HepG2 (cell line): Measurements from ENCODE around the gene TUT4. TPM values are rescaled to one million over a fixed set of nuclear protein-coding genes. Genes with fewer than 3 reads are reported as not detected.

ENCODE experiments used
- BHLHE40 ChIP-seq: IDR thresholded peaks from 2 replicates; pipeline ENCODE4 v1.6.1; 2011; ENCODE audit warnings: low read length, improper control_type of control experiment
- EHMT2 ChIP-seq: fragments of 200-600 bp; sonication (generic); IDR thresholded peaks from 2 replicates; pipeline ENCODE4 v1.7.0; 2017; ENCODE audit warnings: antibody characterized with exemption, low read depth, low read length, borderline replicate concordance
- ELK4 ChIP-seq: sonication (generic); formaldehyde crosslinking; IDR thresholded peaks from 2 replicates; pipeline ENCODE4 v1.9.0; 2021; ENCODE audit warnings: missing genetic modification reagents, borderline replicate concordance
- IKZF4 ChIP-seq: sonication (generic); formaldehyde crosslinking; IDR thresholded peaks from 2 replicates; pipeline ENCODE4 v1.5.1; 2020; ENCODE audit warnings: borderline replicate concordance, mild to moderate bottlenecking, low read depth, missing genetic modification reagents; ENCODE audit errors: not compliant biosample characterization
- JARID2 ChIP-seq: sonication (generic); formaldehyde crosslinking; IDR thresholded peaks from 2 replicates; pipeline ENCODE4 v1.8.1; 2023; ENCODE audit warnings: missing genetic modification reagents, inconsistent platforms; ENCODE audit not compliant: insufficient replicate concordance
- KAT2B ChIP-seq: fragments of 150-350 bp; IDR thresholded peaks from 2 replicates; pipeline ENCODE4 v1.6.1; 2014; ENCODE audit warnings: low read depth, low read length, borderline replicate concordance
- KLF15 ChIP-seq: sonication (generic); formaldehyde crosslinking; IDR thresholded peaks from 2 replicates; pipeline ENCODE4 v1.8.1; 2023; ENCODE audit warnings: borderline replicate concordance, mild to moderate bottlenecking, inconsistent platforms, missing genetic modification reagents, mixed read lengths
- MAZ ChIP-seq, 2 experiments: sonication (generic) in 1 of 2; formaldehyde crosslinking in 1 of 2; IDR thresholded peaks; 2 replicates each; pipeline versions ENCODE4 v1.5.0 to v1.6.1; 2012 to 2020; ENCODE audit warnings: low read depth in 2 of 2, mild to moderate bottlenecking in 2 of 2, borderline replicate concordance in 1 of 2, improper control_type of control experiment in 1 of 2, low read length in 1 of 2, missing genetic modification reagents in 1 of 2, moderate library complexity in 1 of 2
- NR2F2 ChIP-seq: IDR thresholded peaks from 2 replicates; pipeline ENCODE4 v1.6.1; 2012; ENCODE audit warnings: low read depth, inconsistent platforms, borderline replicate concordance
- RFXANK ChIP-seq: IDR thresholded peaks from 2 replicates; pipeline ENCODE4 v1.6.1; 2016
- STAT5B ChIP-seq: sonication (generic); formaldehyde crosslinking; IDR thresholded peaks from 2 replicates; pipeline ENCODE4 v1.4.0; 2020; ENCODE audit warnings: missing genetic modification reagents
- TEAD3 ChIP-seq: optimal IDR thresholded peaks from 2 replicates; pipeline ENCODE3; 2016; ENCODE audit warnings: borderline replicate concordance
- U2AF2 ChIP-seq: fragments of 200-400 bp; formaldehyde crosslinking; IDR thresholded peaks from 2 replicates; pipeline ENCODE4 v1.6.1; 2017; ENCODE audit warnings: low read depth, mild to moderate bottlenecking, low read length
- YEATS2 ChIP-seq: sonication (generic); formaldehyde crosslinking; IDR thresholded peaks from 2 replicates; pipeline ENCODE4 v1.4.0; 2020; ENCODE audit warnings: missing genetic modification reagents, borderline replicate concordance
- ZBTB1 ChIP-seq: sonication (generic); formaldehyde crosslinking; IDR thresholded peaks from 2 replicates; pipeline ENCODE4 v1.4.0; 2020; ENCODE audit warnings: missing genetic modification reagents, borderline replicate concordance
- ZFP36L2 ChIP-seq: sonication (generic); formaldehyde crosslinking; IDR thresholded peaks from 2 replicates; pipeline ENCODE4 v1.4.0; 2020; ENCODE audit warnings: missing genetic modification reagents
- ZFY ChIP-seq: sonication (generic); formaldehyde crosslinking; IDR thresholded peaks from 2 replicates; pipeline ENCODE4 v1.4.0; 2020; ENCODE audit warnings: missing genetic modification reagents
- ZFYVE20 ChIP-seq: sonication (generic); formaldehyde crosslinking; IDR thresholded peaks from 2 replicates; pipeline ENCODE4 v1.8.0; 2023; ENCODE audit warnings: low read depth, mild to moderate bottlenecking, moderate library complexity, missing genetic modification reagents, borderline replicate concordance
- ZMYM4 ChIP-seq: sonication (generic); formaldehyde crosslinking; IDR thresholded peaks from 2 replicates; pipeline ENCODE4 v1.8.1; 2023; ENCODE audit warnings: mild to moderate bottlenecking, missing genetic modification reagents
- ZNF142 ChIP-seq: sonication (generic); formaldehyde crosslinking; IDR thresholded peaks from 2 replicates; pipeline ENCODE4 v1.4.0; 2020; ENCODE audit warnings: missing genetic modification reagents
- ZNF282 ChIP-seq: fragments of 450-650 bp; IDR thresholded peaks from 2 replicates; pipeline ENCODE4 v1.6.1; 2018; ENCODE audit not compliant: partially characterized antibody
- ZNF331 ChIP-seq: sonication (generic); formaldehyde crosslinking; IDR thresholded peaks from 2 replicates; pipeline ENCODE4 v1.4.0; 2020; ENCODE audit warnings: missing genetic modification reagents
- ZNF441 ChIP-seq: sonication (generic); formaldehyde crosslinking; IDR thresholded peaks from 2 replicates; pipeline ENCODE4 v1.7.0; 2021; ENCODE audit warnings: missing genetic modification reagents, borderline replicate concordance
- ZNF652 ChIP-seq: IDR thresholded peaks from 2 replicates; pipeline ENCODE4 v1.6.1; 2016; ENCODE audit warnings: low read depth, borderline replicate concordance
- ZNF713 ChIP-seq: sonication (generic); formaldehyde crosslinking; IDR thresholded peaks from 2 replicates; pipeline ENCODE4 v1.4.0; 2020; ENCODE audit warnings: mild to moderate bottlenecking, missing genetic modification reagents
- polyA plus RNA-seq, 8 experiments: library from polyadenylated mRNA; depleted of rRNA in 3 of 8; stranded (reverse) in 7 of 8; unstranded in 1 of 8; fragments of >200 nt; fragmentation: Illumina TruSeq in 4 of 8; extraction: Trizol in 4 of 8; gene quantifications; 2 replicates each; pipeline versions ENCODE4 v1.2.1 to v1.2.3, GENCODE V29; 2011 to 2016; ENCODE audit warnings: low read depth in 4 of 8, missing spikeins in 1 of 8, mixed read lengths in 1 of 8; ENCODE audit not compliant: insufficient read depth in 1 of 8
- total RNA-seq, 5 experiments: library from RNA; depleted of rRNA; stranded (reverse); fragments of >200 nt; fragmentation: Illumina TruSeq; extraction: Trizol; gene quantifications; 2 replicates each; pipeline ENCODE4 v1.2.3, GENCODE V29; 2016; ENCODE audit warnings: low read depth in 1 of 5

TUT4 gene
- total and polyA plus RNA-seq, 2 of the 13 experiments (the other 11 are each of a cell fraction or from before 2014, with no cell fraction given) = 44.7 to 53.5 TPM

- TF ChIP-seq ZNF142 = no peak
- no peak for TF ChIP-seq ZNF652 (CRISPR knock-in tag)
- TF ChIP-seq STAT5B (CRISPR knock-in tag) = no peak
- TF ChIP-seq U2AF2 = no peak
- no peak for TF ChIP-seq KAT2B
- no peak for TF ChIP-seq RFXANK
- peak; percentile 58; the same call in 1 of the 2 replicates for TF ChIP-seq ZNF331
- TF ChIP-seq EHMT2 = peak; percentile 50; the same call in 1 of the 2 replicates
- TF ChIP-seq IKZF4 (CRISPR knock-in tag) = no peak
- no peak for TF ChIP-seq ZFYVE20 (CRISPR knock-in tag)
- no peak for TF ChIP-seq ZBTB1 (CRISPR knock-in tag)
- no peak for TF ChIP-seq ZMYM4 (CRISPR knock-in tag)
- no peak for TF ChIP-seq ZNF282
- no peak for TF ChIP-seq MAZ (IDR thresholded peaks at IDR 0.05; ENCODE audit: borderline replicate concordance, low read depth, low read length)
- TF ChIP-seq MAZ (CRISPR knock-in tag; IDR thresholded peaks at IDR 0.05; ENCODE audit: low read depth) = no peak
- TF ChIP-seq YEATS2 (CRISPR knock-in tag) = no peak
- TF ChIP-seq ZFY = no peak
- TF ChIP-seq JARID2 = no peak
- TF ChIP-seq ZNF441 = no peak
- TF ChIP-seq BHLHE40 = no peak
- TF ChIP-seq TEAD3 = no peak
- no peak for TF ChIP-seq NR2F2
- no peak for TF ChIP-seq KLF15 (CRISPR knock-in tag)
- TF ChIP-seq ELK4 (CRISPR knock-in tag) = no peak
- TF ChIP-seq ZNF713 (CRISPR knock-in tag) = no peak
- no peak for TF ChIP-seq ZFP36L2 (CRISPR knock-in tag)
Measured at GRCh38 chr1:52600533-52601179, 47.8 kb upstream of the TUT4 start (continued).
